HepG2 (cell line): ENCODE measurements around the gene SIRT5. TPM values are rescaled to one million over a fixed set of nuclear protein-coding genes. Genes with fewer than 3 reads are reported as not detected.

Experiments used
- ATAC-seq: fragments of 200-7000 bp; cut with Tn5 transposase; 3 replicates; pipeline ENCODE4 v1.9.1; 2020; ENCODE audit warnings: mild to moderate bottlenecking, moderate library complexity
- BruUV-seq: library from RNA; stranded (reverse); fragments of 400-500 nt; replicated peaks from 2 replicates; lab custom pipeline; 2021; lab: Mats Ljungman, UMichigan
- CTCF ChIA-PET: fragments of 300-600 bp; formaldehyde crosslinking; extraction: SDS; loops from one replicate; lab custom pipeline; 2021; ENCODE audit warnings: low total read pairs, inconsistent platforms, low intra/inter-chr PET ratio; lab: Yijun Ruan, JAX
- POLR2A ChIA-PET: fragments of 350-600 bp; sonication (Branson Sonifier 250); formaldehyde crosslinking; loops from one replicate; lab custom pipeline; 2020; ENCODE audit warnings: antibody characterized with exemption, inconsistent platforms; lab: Yijun Ruan, JAX
- DNase-seq: peaks from one replicate; pipeline ENCODE4 v3.0.0-alpha.2; 2015; ENCODE audit warnings: low spot score
- FAIRE-seq: peaks from 3 replicates; lab custom pipeline; 2011; peaks lifted over from hg19 to GRCh38; lab: Jason Lieb, UNC
- H2AFZ ChIP-seq: one replicate; pipeline ENCODE4 v1.6.1; 2011; ENCODE audit warnings: low read length, inconsistent platforms
- H3K27ac ChIP-seq: fragments of 300-600 bp; 3 replicates; pipeline ENCODE4 v1.8.0; 2011; ENCODE audit warnings: mixed run types, mild to moderate bottlenecking, mixed read lengths, low read length, inconsistent platforms; ENCODE audit not compliant: insufficient read depth; ENCODE audit errors: extremely low read length
- H3K27me3 ChIP-seq, 2 experiments: fragments of 200-600 bp in 1 of 2; 2 replicates in 1 of 2; 3 replicates in 1 of 2; pipeline versions ENCODE4 v1.6.0 to v1.8.0; 2011; ENCODE audit warnings: low read length in 2 of 2, mild to moderate bottlenecking in 2 of 2, moderate library complexity in 2 of 2, inconsistent platforms in 1 of 2; ENCODE audit not compliant: insufficient read depth in 2 of 2, control insufficient read depth in 1 of 2
- H3K36me3 ChIP-seq, 2 experiments: fragments of 200-600 bp in 1 of 2; replicated peaks in 1 of 2; 2 replicates in 1 of 2; 3 replicates in 1 of 2; pipeline versions ENCODE4 v1.5.1 to v1.8.0; 2011; ENCODE audit warnings: low read length in 2 of 2, inconsistent platforms in 1 of 2; ENCODE audit not compliant: insufficient read depth in 2 of 2, control insufficient read depth in 1 of 2
- H3K4me1 ChIP-seq: 2 replicates; pipeline ENCODE4 v1.5.1; 2012; ENCODE audit warnings: low read length, inconsistent platforms; ENCODE audit not compliant: insufficient read depth
- H3K4me2 ChIP-seq: 2 replicates; pipeline ENCODE4 v1.6.0; 2011; ENCODE audit warnings: low read depth, low read length, inconsistent platforms
- H3K4me3 ChIP-seq, 3 experiments: fragments of 200-600 bp in 1 of 3; sonication (generic), shearing (Covaris generic) in 1 of 3; replicated peaks in 1 of 3; 2 replicates each; pipeline ENCODE4 v1.5.1; 2011 to 2016; ENCODE audit warnings: low read length in 3 of 3, inconsistent platforms in 2 of 3, low read depth in 2 of 3, mild to moderate bottlenecking in 2 of 3, control low read depth in 1 of 3, mixed read lengths in 1 of 3; ENCODE audit not compliant: insufficient read depth in 1 of 3
- H3K79me2 ChIP-seq: one replicate; pipeline ENCODE4 v1.6.1; 2011; ENCODE audit warnings: low read length, inconsistent platforms; ENCODE audit not compliant: insufficient read depth
- H3K9ac ChIP-seq: 2 replicates; pipeline ENCODE4 v1.6.0; 2011; ENCODE audit warnings: mild to moderate bottlenecking, low read depth, low read length, inconsistent platforms; ENCODE audit not compliant: insufficient read depth
- H3K9me3 ChIP-seq: 2 replicates; pipeline ENCODE4 v1.5.1; 2012; ENCODE audit warnings: mild to moderate bottlenecking, low read length
- H4K20me1 ChIP-seq: 2 replicates; pipeline ENCODE4 v1.6.0; 2011; ENCODE audit warnings: inconsistent platforms, mild to moderate bottlenecking, low read length, moderate library complexity; ENCODE audit not compliant: insufficient read depth
- BRCA1 ChIP-seq: sonication (generic); formaldehyde crosslinking; IDR thresholded peaks from 2 replicates; pipeline ENCODE4 v1.4.0; 2020; ENCODE audit warnings: missing genetic modification reagents
- CREB1 ChIP-seq, 2 experiments: fragments of 450-650 bp in 1 of 2; IDR thresholded peaks; 2 replicates each; pipeline ENCODE4 v1.6.1; 2016 to 2017; ENCODE audit warnings: control low read depth in 1 of 2, mild to moderate bottlenecking in 1 of 2, missing compliant biosample characterization in 1 of 2, missing genetic modification characterization in 1 of 2
- NFE2L2 ChIP-seq: fragments of 150-350 bp; IDR thresholded peaks from 2 replicates; pipeline ENCODE4 v1.6.1; 2014; ENCODE audit warnings: low read length
- NONO ChIP-seq, 2 experiments: fragments of 450-650 bp in 1 of 2; sonication (generic) in 1 of 2; formaldehyde crosslinking in 1 of 2; IDR thresholded peaks in 1 of 2; conservative IDR thresholded peaks in 1 of 2; 2 replicates each; pipeline versions ENCODE4 v1.6.1 to v1.8.0; 2017 to 2022; ENCODE audit warnings: mild to moderate bottlenecking in 1 of 2, missing genetic modification reagents in 1 of 2, moderate library complexity in 1 of 2
- SIX4 ChIP-seq: sonication (generic); formaldehyde crosslinking; IDR thresholded peaks from 2 replicates; pipeline ENCODE4 v1.4.0; 2020; ENCODE audit warnings: missing genetic modification reagents
- SMARCE1 ChIP-seq: fragments of 450-650 bp; IDR thresholded peaks from 2 replicates; pipeline ENCODE4 v1.6.1; 2017; ENCODE audit warnings: borderline replicate concordance
- THAP9 ChIP-seq: sonication (generic); formaldehyde crosslinking; IDR thresholded peaks from 2 replicates; pipeline ENCODE4; 2020; ENCODE audit warnings: missing genetic modification reagents, mild to moderate bottlenecking, borderline replicate concordance
- TRAFD1 ChIP-seq: sonication (generic); formaldehyde crosslinking; IDR thresholded peaks from 2 replicates; pipeline ENCODE4 v1.5.1; 2020; ENCODE audit warnings: missing genetic modification reagents, mild to moderate bottlenecking, borderline replicate concordance
- ZNF280B ChIP-seq: sonication (generic); formaldehyde crosslinking; IDR thresholded peaks from 2 replicates; pipeline ENCODE4 v1.5.0; 2020; ENCODE audit warnings: missing genetic modification reagents, mild to moderate bottlenecking, borderline replicate concordance
- ZNF543 ChIP-seq: sonication (generic); formaldehyde crosslinking; IDR thresholded peaks from 2 replicates; pipeline ENCODE4 v1.4.0; 2020; ENCODE audit warnings: mild to moderate bottlenecking, missing genetic modification reagents
- ZNF703 ChIP-seq: sonication (generic); formaldehyde crosslinking; IDR thresholded peaks from 2 replicates; pipeline ENCODE4 v1.5.1; 2020; ENCODE audit warnings: missing genetic modification reagents, mild to moderate bottlenecking, moderate library complexity, borderline replicate concordance
- ZNF720 ChIP-seq: sonication (generic); formaldehyde crosslinking; IDR thresholded peaks from 2 replicates; pipeline ENCODE4 v1.4.0; 2020; ENCODE audit warnings: missing genetic modification reagents
- ZNF780A ChIP-seq: sonication (generic); formaldehyde crosslinking; IDR thresholded peaks from 2 replicates; pipeline ENCODE4 v1.8.0; 2022; ENCODE audit warnings: mild to moderate bottlenecking, missing genetic modification reagents, moderate library complexity
- WGBS: methylation state at CpG from one replicate; pipeline ENCODE4 v1.1.6; 2017; ENCODE audit warnings: low lambda C conversion rate; 5-methylcytosine and 5-hydroxymethylcytosine counted together
- in situ Hi-C: cut with HindIII; loops from 2 replicates; pipeline ENCODE4 v1.10.0; 2017; ENCODE audit warnings: low pct_unique_long_range_greater_than_20kb; ENCODE audit not compliant: extremely low pct_ligation_motif_present
- intact Hi-C: fragments of 100-400 bp; cut with micrococcal nuclease; formaldehyde crosslinking; loops from one replicate; pipeline ENCODE4 v1.10.0; 2022; ENCODE audit not compliant: unreplicated experiment
- polyA plus RNA-seq, 8 experiments: library from polyadenylated mRNA; depleted of rRNA in 3 of 8; stranded (reverse) in 7 of 8; unstranded in 1 of 8; fragments of >200 nt; fragmentation: Illumina TruSeq in 4 of 8; extraction: Trizol in 4 of 8; gene quantifications; 2 replicates each; pipeline versions ENCODE4 v1.2.1 to v1.2.3, GENCODE V29; 2011 to 2016; ENCODE audit warnings: low read depth in 4 of 8, missing spikeins in 1 of 8, mixed read lengths in 1 of 8; ENCODE audit not compliant: insufficient read depth in 1 of 8
- total RNA-seq, 5 experiments: library from RNA; depleted of rRNA; stranded (reverse); fragments of >200 nt; fragmentation: Illumina TruSeq; extraction: Trizol; gene quantifications; 2 replicates each; pipeline ENCODE4 v1.2.3, GENCODE V29; 2016; ENCODE audit warnings: low read depth in 1 of 5

SIRT5 gene
- total and polyA plus RNA-seq, 2 of the 13 experiments (the other 11 are each of a cell fraction or from before 2014, with no cell fraction given): 14.1 to 16.6 TPM

GRCh38 chr6:13526727-13527670 is 47.4 kb upstream of the SIRT5 start:
- ChIA-PET CTCF (no interaction called here), POLR2A (no interaction called here)
- Histone ChIP-seq H3K9ac (no peak overlapping the region), H3K4me2 (no peak overlapping the region), H3K79me2 (no peaks in the 10 kb centered on the region), H3K4me3 (no peak overlapping the region), H3K4me1 (peaks cover 14% of the 10 kb centered on the region; the same call in 1 of the 2 replicates), H3K36me3 (no peaks in the 10 kb centered on the region), H3K27ac (no peak overlapping the region), H4K20me1 (no peaks in the 10 kb centered on the region), H3K27me3 (peaks cover 0 to 23% of the 10 kb centered on the region in 2 experiments; a peak in 3 of 5 replicates), H3K9me3 (no peaks in the 10 kb centered on the region), H2AFZ (no peak overlapping the region)
- BruUV-seq: no TSS peak
- WGBS: 50% methylated on average over 17 of the region's 17 CpGs
- DNase-seq (no peak), ATAC-seq (peak; percentile 66), FAIRE-seq (no peak)
- intact Hi-C loops (no loop called here), in situ Hi-C loops (loop anchor here (25.0 kb wide), 2 partner anchors 340 to 615 kb away; no protein-coding TSS in a partner anchor)
- TF ChIP-seq ZNF780A (CRISPR knock-in tag): no peak
- TF ChIP-seq ZNF543: no peak
- TF ChIP-seq ZNF280B (CRISPR knock-in tag): no peak
- TF ChIP-seq SMARCE1: no peak
- TF ChIP-seq NONO (IDR thresholded peaks at IDR 0.05): no peak
- TF ChIP-seq NONO (CRISPR knock-in tag; conservative IDR thresholded peaks at IDR 0.05): no peak
- no peak for TF ChIP-seq ZNF720
- TF ChIP-seq TRAFD1 (CRISPR knock-in tag): no peak
- no peak for TF ChIP-seq NFE2L2
- no peak for TF ChIP-seq SIX4 (CRISPR knock-in tag)
- no peak for TF ChIP-seq ZNF703 (CRISPR knock-in tag)
- no peak for TF ChIP-seq THAP9 (CRISPR knock-in tag)
- no peak for TF ChIP-seq BRCA1 (CRISPR knock-in tag)
- TF ChIP-seq CREB1 (IDR thresholded peaks at IDR 0.05): no peak
- TF ChIP-seq CREB1 (CRISPR knock-in tag; IDR thresholded peaks at IDR 0.05): no peak
